LoVo (cell line): ENCODE data around the gene PCDHGA5.
"Not testable (repeated sequence)": the region's sequence is repeated elsewhere in the genome, so short reads cannot be mapped to it uniquely, and the experiment has no call there.

Source experiments
- DNase-seq: peaks from one replicate; pipeline ENCODE4 v3.0.0-alpha.2; 2016; ENCODE audit warnings: low spot score

The PCDHGA5 gene

DNA sequence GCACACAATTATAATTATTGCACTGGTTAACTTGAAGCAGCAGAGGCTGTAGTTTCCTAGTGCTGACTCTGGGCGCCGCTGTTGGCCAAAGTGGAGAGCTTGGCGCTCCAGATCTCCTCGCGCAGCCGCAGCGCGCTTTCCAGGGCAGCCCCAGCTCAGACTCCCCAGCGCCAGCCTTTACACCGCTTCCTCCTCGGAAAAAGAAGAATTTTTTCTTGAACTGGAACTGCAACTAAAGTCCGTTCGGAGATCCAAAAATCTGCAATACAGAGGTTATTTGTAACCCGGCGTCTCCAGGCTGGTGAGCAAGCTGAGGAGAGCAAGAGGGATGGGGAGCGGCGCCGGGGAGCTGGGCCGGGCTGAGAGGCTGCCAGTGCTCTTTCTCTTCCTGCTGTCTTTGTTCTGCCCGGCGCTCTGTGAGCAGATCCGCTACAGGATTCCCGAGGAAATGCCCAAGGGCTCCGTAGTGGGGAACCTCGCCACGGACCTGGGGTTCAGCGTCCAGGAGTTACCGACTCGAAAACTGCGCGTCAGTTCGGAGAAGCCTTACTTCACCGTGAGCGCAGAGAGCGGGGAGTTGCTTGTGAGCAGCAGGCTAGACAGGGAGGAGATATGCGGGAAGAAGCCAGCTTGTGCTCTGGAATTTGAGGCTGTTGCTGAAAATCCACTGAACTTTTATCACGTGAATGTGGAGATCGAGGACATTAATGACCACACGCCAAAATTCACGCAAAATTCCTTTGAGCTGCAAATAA is 23.8 kb downstream of the PCDHGA5 start, which contains the start of gene PCDHGB4:
PCDHGB4 (plus strand) TSS at position 142 of the 755 bp plus-strand sequence; CDS start at position 329, 187 bp downstream.
- DNase-seq, result not testable (repeated sequence)

DNA sequence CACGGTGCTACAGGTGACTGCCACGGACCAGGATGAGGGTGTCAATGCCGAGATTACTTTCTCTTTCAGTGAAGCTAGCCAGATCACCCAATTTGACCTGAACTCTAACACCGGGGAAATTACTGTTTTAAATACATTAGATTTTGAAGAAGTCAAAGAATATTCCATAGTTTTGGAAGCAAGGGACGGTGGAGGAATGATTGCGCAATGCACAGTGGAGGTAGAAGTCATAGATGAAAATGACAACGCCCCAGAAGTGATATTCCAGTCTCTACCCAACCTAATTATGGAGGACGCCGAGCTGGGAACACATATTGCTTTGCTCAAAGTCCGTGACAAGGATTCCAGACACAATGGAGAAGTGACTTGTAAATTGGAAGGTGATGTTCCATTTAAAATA is 24.7 kb downstream of the PCDHGA5 start:
- no peak for DNase-seq

DNA sequence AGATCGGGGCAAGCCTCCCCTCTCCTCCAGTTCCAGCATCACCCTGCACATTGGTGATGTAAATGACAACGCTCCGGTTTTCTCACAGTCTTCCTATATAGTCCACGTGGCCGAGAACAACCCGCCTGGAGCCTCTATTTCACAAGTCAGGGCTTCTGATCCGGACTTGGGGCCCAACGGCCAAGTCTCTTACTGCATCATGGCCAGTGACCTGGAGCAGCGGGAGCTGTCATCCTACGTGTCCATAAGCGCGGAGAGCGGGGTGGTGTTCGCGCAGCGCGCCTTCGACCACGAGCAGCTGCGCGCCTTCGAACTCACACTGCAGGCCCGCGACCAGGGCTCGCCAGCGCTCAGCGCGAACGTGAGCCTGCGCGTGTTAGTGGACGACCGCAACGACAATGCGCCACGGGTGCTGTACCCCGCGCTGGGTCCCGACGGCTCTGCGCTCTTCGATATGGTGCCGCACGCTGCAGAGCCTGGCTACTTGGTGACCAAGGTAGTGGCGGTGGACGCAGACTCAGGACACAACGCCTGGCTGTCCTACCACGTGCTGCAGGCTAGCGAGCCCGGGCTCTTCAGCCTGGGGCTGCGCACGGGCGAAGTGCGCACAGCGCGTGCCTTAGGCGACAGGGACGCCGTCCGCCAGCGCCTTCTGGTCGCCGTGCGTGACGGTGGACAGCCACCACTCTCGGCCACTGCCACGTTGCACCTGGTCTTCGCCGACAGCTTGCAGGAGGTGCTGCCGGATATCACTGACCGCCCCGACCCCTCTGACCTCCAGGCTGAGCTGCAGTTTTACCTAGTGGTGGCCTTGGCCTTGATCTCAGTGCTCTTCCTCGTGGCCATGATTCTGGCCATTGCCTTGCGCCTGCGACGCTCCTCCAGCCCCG is 25.4 kb downstream of the PCDHGA5 start:
- no peak for DNase-seq

- no peak for DNase-seq
These were observed 28.7 kb downstream of the PCDHGA5 start, which contains the start of gene PCDHGA8 for GRCh38 chr5:141392429-141393198. PCDHGA8 (plus strand) TSS chr5:141392633; CDS start chr5:141392814, 181 bp downstream.

DNA sequence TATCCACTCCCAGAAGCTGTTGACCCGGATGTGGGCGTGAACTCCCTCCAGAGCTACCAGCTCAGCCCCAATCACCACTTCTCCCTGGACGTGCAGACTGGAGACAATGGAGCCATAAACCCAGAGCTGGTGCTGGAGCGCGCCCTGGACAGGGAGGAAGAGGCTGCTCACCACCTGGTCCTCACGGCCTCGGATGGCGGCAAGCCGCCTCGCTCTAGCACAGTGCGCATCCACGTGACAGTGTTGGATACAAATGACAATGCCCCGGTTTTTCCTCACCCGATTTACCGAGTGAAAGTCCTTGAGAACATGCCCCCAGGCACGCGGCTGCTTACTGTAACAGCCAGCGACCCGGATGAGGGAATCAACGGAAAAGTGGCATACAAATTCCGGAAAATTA is 29.3 kb downstream of the PCDHGA5 start:
- DNase-seq, result no peak

GRCh38 chr5:141394401-141395187 is 30.6 kb downstream of the PCDHGA5 start:
- DNase-seq, result not testable (repeated sequence)

DNA sequence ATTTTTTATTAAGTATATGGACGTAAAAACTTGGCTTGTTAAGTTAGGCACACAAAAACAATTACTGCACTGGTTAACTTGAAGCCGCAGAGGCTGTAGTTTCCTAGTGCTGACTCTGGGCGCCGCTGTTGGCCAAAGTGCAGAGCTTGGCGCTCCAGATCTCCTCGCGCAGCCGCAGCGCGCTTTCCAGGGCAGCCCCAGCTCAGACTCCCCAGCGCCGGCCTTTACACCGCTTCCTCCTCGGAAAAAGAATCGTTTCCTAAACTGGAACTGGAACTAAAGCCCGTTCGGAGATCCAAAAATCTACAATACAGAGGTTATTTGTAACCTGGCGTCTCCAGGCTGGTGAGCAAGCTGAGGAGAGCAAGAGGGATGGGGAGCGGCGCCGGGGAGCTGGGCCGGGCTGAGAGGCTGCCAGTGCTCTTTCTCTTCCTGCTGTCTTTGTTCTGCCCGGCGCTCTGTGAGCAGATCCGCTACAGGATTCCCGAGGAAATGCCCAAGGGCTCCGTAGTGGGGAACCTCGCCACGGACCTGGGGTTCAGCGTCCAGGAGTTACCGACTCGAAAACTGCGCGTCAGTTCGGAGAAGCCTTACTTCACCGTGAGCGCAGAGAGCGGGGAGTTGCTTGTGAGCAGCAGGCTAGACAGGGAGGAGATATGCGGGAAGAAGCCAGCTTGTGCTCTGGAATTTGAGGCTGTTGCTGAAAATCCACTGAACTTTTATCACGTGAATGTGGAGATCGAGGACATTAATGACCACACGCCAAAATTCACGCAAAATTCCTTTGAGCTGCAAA is 34.0 kb downstream of the PCDHGA5 start, which contains the start of gene PCDHGB5:
PCDHGB5 (plus strand) TSS at position 192 of the 796 bp plus-strand sequence; CDS start at position 373, 181 bp downstream.
- not testable (repeated sequence) for DNase-seq

DNA sequence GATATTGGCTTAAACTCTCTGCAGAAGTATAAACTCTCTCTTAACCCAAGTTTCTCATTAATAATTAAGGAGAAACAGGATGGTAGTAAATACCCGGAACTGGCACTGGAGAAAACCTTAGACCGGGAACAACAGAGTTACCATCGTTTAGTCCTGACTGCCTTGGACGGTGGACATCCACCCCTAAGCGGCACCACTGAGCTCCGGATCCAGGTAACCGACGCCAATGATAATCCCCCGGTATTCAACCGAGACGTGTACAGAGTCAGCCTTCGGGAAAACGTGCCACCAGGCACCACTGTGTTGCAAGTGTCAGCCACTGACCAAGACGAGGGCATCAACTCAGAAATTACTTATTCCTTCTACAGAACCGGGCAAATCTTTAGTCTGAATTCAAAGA is 34.6 kb downstream of the PCDHGA5 start:
- DNase-seq, result no peak

GRCh38 chr5:141399555-141400258 is 35.7 kb downstream of the PCDHGA5 start:
- DNase-seq, result no peak

- peak; percentile 29 for DNase-seq
These were observed 38.7 kb downstream of the PCDHGA5 start, which contains the start of gene PCDHGA9 for GRCh38 chr5:141402553-141403243. PCDHGA9 (plus strand) TSS chr5:141402778; CDS start chr5:141402953, 175 bp downstream.

GRCh38 chr5:141403387-141403786 is 39.4 kb downstream of the PCDHGA5 start:
- DNase-seq, result no peak

GRCh38 chr5:141407790-141408505 is 44.0 kb downstream of the PCDHGA5 start, which contains the start of gene PCDHGB6:
PCDHGB6 (plus strand) TSS chr5:141408021; CDS start chr5:141408203, 182 bp downstream.
- peak; percentile 25 for DNase-seq

- no peak for DNase-seq
These were observed 45.8 kb downstream of the PCDHGA5 start for GRCh38 chr5:141409598-141410306.

DNA sequence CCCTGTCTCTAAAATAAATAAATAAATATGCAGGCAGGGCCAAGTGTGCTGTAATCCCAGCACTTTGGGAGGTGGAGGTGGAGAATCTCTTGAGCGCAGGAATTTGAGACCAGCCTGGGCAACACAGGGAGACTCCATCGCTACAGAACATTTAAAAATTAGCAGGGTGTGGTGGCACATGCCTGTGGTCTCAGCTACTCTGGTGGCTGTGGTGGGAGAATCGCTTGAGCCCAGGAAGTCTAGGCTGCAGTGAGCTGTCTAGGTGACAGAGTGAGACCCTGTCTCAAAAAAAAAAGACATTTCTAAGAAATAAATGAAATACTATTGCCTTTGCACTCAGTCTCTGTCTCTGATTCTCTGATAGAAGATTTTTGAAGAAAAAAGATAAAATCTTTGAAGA is 47.6 kb downstream of the PCDHGA5 start:
- DNase-seq, result no peak

DNA sequence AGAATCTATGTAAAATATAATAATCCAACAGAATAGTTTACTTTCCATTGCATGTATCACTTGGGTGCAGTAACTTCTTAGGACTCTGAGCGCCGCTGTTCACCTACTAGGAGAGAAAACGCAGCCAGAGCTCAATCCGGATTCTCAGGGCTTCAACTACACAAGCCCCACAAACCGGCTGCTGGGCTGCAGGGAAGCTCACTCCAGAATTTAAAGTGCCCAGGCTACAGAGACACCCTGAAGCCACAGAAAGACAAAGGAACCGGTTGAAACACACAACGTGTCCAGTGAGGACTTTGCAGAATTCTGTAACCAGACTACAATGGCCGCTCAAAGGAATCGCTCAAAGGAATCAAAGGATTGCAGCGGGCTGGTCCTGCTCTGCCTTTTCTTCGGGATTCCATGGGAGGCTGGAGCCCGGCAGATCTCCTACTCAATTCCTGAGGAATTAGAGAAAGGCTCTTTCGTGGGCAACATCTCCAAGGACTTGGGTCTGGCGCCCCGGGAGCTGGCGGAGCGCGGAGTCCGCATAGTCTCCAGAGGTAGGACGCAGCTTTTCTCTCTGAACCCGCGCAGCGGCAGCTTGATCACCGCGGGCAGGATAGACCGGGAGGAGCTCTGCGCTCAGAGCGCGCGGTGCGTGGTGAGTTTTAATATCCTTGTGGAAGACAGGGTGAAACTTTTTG is 49.0 kb downstream of the PCDHGA5 start, which contains the start of gene PCDHGA10:
PCDHGA10 (plus strand) TSS at position 134 of the 686 bp plus-strand sequence; CDS start at position 323, 189 bp downstream.
- DNase-seq, result peak; percentile 71

- no peak for DNase-seq
These were observed 49.6 kb downstream of the PCDHGA5 start for GRCh38 chr5:141413540-141414069.
